B cell (primary cell): ENCODE data around the gene MXRA8. TPM values are rescaled to one million over a fixed set of nuclear protein-coding genes. Genes with fewer than 3 reads are reported as not detected.
"Not testable (repeated sequence)": the region's sequence is repeated elsewhere in the genome, so short reads cannot be mapped to it uniquely, and the experiment has no call there.

Experiments used
- ATAC-seq: fragments of 200-7000 bp; cut with Tn5 transposase; one replicate; pipeline ENCODE4 v1.10.0; 2021; ENCODE audit warnings: low read depth, mild to moderate bottlenecking, moderate number of reproducible peaks, moderate library complexity
- CTCF ChIA-PET: fragments of 350-600 bp; sonication (Branson Sonifier 250); formaldehyde crosslinking; loops from one replicate; lab custom pipeline; 2021; ENCODE audit warnings: antibody characterized with exemption, inconsistent platforms; lab: Charles Lee
- POLR2A ChIA-PET: fragments of 350-600 bp; sonication (Branson Sonifier 250); formaldehyde crosslinking; loops from one replicate; lab custom pipeline; 2021; ENCODE audit warnings: antibody characterized with exemption; lab: Charles Lee
- DNase-seq: peaks from one replicate; pipeline ENCODE4 v3.0.0; 2013
- H2AFZ ChIP-seq: 2 replicates; pipeline ENCODE4 v1.6.1; 2012; ENCODE audit warnings: mild to moderate bottlenecking, low read depth, low read length; ENCODE audit not compliant: insufficient read depth, poor library complexity, severe bottlenecking
- H3K27ac ChIP-seq, 2 donors: 1 replicate in 1 of 2; 2 replicates in 1 of 2; pipeline ENCODE4 v1.5.1; 2012 to 2013; ENCODE audit warnings: low read length in 2 of 2, mild to moderate bottlenecking in 2 of 2, moderate library complexity in 1 of 2
- H3K27me3 ChIP-seq, 4 experiments: fragments of 200-600 bp in 1 of 4; sonication (generic) in 1 of 4; replicated peaks in 1 of 4; 1 replicate in 2 of 4; 2 replicates in 2 of 4; pipeline versions ENCODE4 v1.6.1 to v1.7.0; 2013 to 2016; ENCODE audit warnings: low read length in 3 of 4, mild to moderate bottlenecking in 2 of 4, mixed read lengths in 1 of 4, moderate library complexity in 1 of 4; ENCODE audit not compliant: insufficient read depth in 4 of 4, control insufficient read depth in 3 of 4; ENCODE audit errors: control extremely low read depth in 1 of 4
- H3K36me3 ChIP-seq, 2 experiments: replicated peaks in 1 of 2; 1 replicate in 1 of 2; 2 replicates in 1 of 2; pipeline versions ENCODE4 v1.6.1 to v1.7.1; 2013; ENCODE audit warnings: low read length in 1 of 2; ENCODE audit not compliant: insufficient read depth in 2 of 2, control insufficient read depth in 1 of 2; ENCODE audit errors: control extremely low read depth in 1 of 2, extremely low read depth in 1 of 2
- H3K4me1 ChIP-seq, 2 donors: fragments of 200-600 bp in 1 of 2; sonication (generic) in 1 of 2; 1 replicate in 1 of 2; 2 replicates in 1 of 2; pipeline versions ENCODE4 v1.5.1 to v1.6.1; 2013 to 2017; ENCODE audit warnings: low read length in 2 of 2; ENCODE audit not compliant: control insufficient read depth in 2 of 2, insufficient read depth in 2 of 2
- H3K4me2 ChIP-seq: replicated peaks from 2 replicates; pipeline ENCODE3; 2012; ENCODE audit warnings: mild to moderate bottlenecking, low read depth, low read length; ENCODE audit not compliant: poor library complexity, severe bottlenecking
- H3K4me3 ChIP-seq, 5 experiments: fragments of 200-600 bp in 1 of 5; sonication (generic) in 1 of 5; 1 replicate in 3 of 5; 2 replicates in 2 of 5; pipeline versions ENCODE4 v1.5.1 to v1.7.0; 2011 to 2016; ENCODE audit warnings: low read length in 4 of 5, mild to moderate bottlenecking in 4 of 5, low read depth in 2 of 5, control low read depth in 1 of 5, moderate library complexity in 1 of 5; ENCODE audit not compliant: insufficient read depth in 1 of 5; ENCODE audit errors: control extremely low read depth in 1 of 5, extremely low read depth in 1 of 5
- H3K79me2 ChIP-seq: fragments of 200-600 bp; sonication (generic); one replicate; pipeline ENCODE4 v1.6.0; 2016; ENCODE audit warnings: low read length; ENCODE audit not compliant: control insufficient read depth, insufficient read depth
- H3K9ac ChIP-seq: fragments of 200-600 bp; sonication (generic); 2 replicates; pipeline ENCODE4 v1.6.1; 2017; ENCODE audit warnings: mild to moderate bottlenecking, low read length, moderate library complexity
- H3K9me3 ChIP-seq, 3 donors: one replicate each; pipeline versions ENCODE4 v1.6.1 to v1.7.1; 2013; ENCODE audit warnings: low read length in 2 of 3; ENCODE audit not compliant: control insufficient read depth in 2 of 3, insufficient read depth in 1 of 3; ENCODE audit errors: control extremely low read depth in 1 of 3
- H4K20me1 ChIP-seq: 2 replicates; pipeline ENCODE4 v1.6.0; 2012; ENCODE audit warnings: mild to moderate bottlenecking, low read length; ENCODE audit not compliant: insufficient read depth, control insufficient read depth, poor library complexity, severe bottlenecking
- H3K27ac Mint-ChIP-seq: one replicate; pipeline ENCODE4 v1.8.0; 2021; ENCODE audit warnings: mixed read lengths
- H3K27me3 Mint-ChIP-seq: one replicate; pipeline ENCODE4 v1.8.0; 2021; ENCODE audit warnings: mixed read lengths
- H3K4me1 Mint-ChIP-seq: one replicate; pipeline ENCODE4 v1.8.0; 2021; ENCODE audit warnings: mixed read lengths
- H3K4me3 Mint-ChIP-seq: one replicate; pipeline ENCODE4 v1.8.0; 2021; ENCODE audit warnings: mixed read lengths
- H3K9me3 Mint-ChIP-seq: one replicate; pipeline ENCODE4 v1.8.0; 2022; ENCODE audit warnings: mixed read lengths; ENCODE audit not compliant: insufficient read depth
- CTCF ChIP-seq: fragments of 200-600 bp; IDR thresholded peaks from one replicate; pipeline ENCODE4 v1.8.0; 2022; ENCODE audit warnings: antibody characterized with exemption, mild to moderate bottlenecking
- EZH2 ChIP-seq: IDR thresholded peaks from 2 replicates; pipeline ENCODE4 v1.6.1; 2012; ENCODE audit warnings: borderline replicate concordance, low read depth, mild to moderate bottlenecking, moderate library complexity, low read length; ENCODE audit not compliant: insufficient read depth, poor library complexity, severe bottlenecking
- WGBS: methylation state at CpG from one replicate; pipeline ENCODE4 v1.1.5; 2013; ENCODE audit warnings: missing lambda C conversion rate; ENCODE audit not compliant: insufficient coverage; 5-methylcytosine and 5-hydroxymethylcytosine counted together
- intact Hi-C: fragments of 100-400 bp; cut with micrococcal nuclease; formaldehyde crosslinking; loops from one replicate; pipeline ENCODE4 v1.10.0; 2022
- polyA plus RNA-seq: library from polyadenylated mRNA; depleted of rRNA; stranded (reverse); fragments of >200 nt; gene quantifications from 2 replicates; pipeline ENCODE4 v1.2.3, GENCODE V29; 2012
- total RNA-seq, 2 donors: library from RNA; stranded (reverse); fragments of 120-200 nt in 1 of 2; gene quantifications; 1 replicate in 1 of 2; 2 replicates in 1 of 2; pipeline versions ENCODE4 v1.2.3 to v1.2.4, GENCODE V29; 2013 to 2022

The MXRA8 gene
- total and polyA plus RNA-seq, 2 donors (not counting 1 experiment from before 2014, with no cell fraction given) = 0.10 TPM; not detected in 1

- peaks cover 21% of the 10 kb centered on the region for H4K20me1 ChIP-seq
- no peak overlapping the region for H3K27ac ChIP-seq
- TF ChIP-seq EZH2 (no peak), CTCF (no peak)
- peaks cover 15% of the 10 kb centered on the region for H3K79me2 ChIP-seq
- WGBS = 11% methylated on average over 11 of the region's 12 CpGs
- H3K4me3 ChIP-seq = no peak overlapping the region
- ChIA-PET POLR2A (no interaction called here), CTCF (interaction anchor here (0.6 to 3.2 kb wide), 14 partner anchors 10 to 388 kb away, joined by 3 to 16 read pairs (median 4); partner anchors contain the start of gene CCNL2)
- H3K27me3 ChIP-seq = no peaks in the 10 kb centered on the region
- peaks cover 0 to 10% (median 0%) of the 10 kb centered on the region in 3 donors for H3K9me3 ChIP-seq
- no peak overlapping the region for H2AFZ ChIP-seq
- DNase-seq (peak; percentile 52), ATAC-seq (no peak)
- no peak overlapping the region for H3K9ac ChIP-seq
- H3K27me3 Mint-ChIP-seq = no peaks in the 10 kb centered on the region
- H3K4me2 ChIP-seq = peak overlapping the region; percentile 58
- no peak overlapping the region for H3K27ac Mint-ChIP-seq
- no peak overlapping the region for H3K4me3 Mint-ChIP-seq
- no peaks in the 10 kb centered on the region for H3K9me3 Mint-ChIP-seq
- intact Hi-C loops = no loop called here
- peaks cover 11% of the 10 kb centered on the region for H3K4me1 Mint-ChIP-seq
- H3K4me1 ChIP-seq = peaks cover 19 to 37% of the 10 kb centered on the region in 2 donors
- H3K36me3 ChIP-seq = peaks cover 0 to 10% of the 10 kb centered on the region in 2 experiments
Observed at GRCh38 chr1:1371364-1371745, 13.0 kb upstream of the MXRA8 start.

DNA sequence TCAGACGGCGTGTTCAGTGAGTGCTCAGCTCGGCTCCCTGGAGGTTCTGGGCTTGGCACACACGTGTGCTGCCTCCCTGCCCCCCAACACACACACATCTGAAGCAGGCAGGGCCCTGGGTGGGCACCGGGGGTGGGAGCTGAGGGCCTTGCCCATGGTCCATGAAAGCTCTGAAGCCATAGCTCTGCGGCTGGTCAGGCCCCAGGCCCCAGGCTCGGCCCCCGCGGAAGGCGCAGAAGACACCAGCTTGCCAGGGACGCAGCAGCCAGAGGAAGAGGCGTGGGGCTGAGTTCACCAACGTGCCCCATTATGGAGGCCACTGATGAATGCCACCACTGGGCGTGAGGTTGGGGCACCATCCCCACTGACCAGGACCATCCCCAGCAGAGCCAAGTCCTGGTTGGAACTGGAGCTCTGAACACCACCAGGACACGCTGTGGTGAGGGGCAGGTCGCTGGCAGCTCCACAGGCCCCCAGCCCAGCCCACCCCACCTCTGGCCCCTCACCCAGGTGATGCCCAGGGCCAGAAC is 12.5 kb upstream of the MXRA8 start:
- Mint-ChIP-seq H3K27me3 (no peaks in the 10 kb centered on the region), H3K4me3 (no peak overlapping the region), H3K4me1 (peaks cover 11% of the 10 kb centered on the region), H3K9me3 (no peaks in the 10 kb centered on the region), H3K27ac (no peak overlapping the region)
- Histone ChIP-seq H3K4me2 (no peak overlapping the region), H3K79me2 (peaks cover 15% of the 10 kb centered on the region), H4K20me1 (peaks cover 21% of the 10 kb centered on the region), H3K36me3 (peaks cover 0 to 10% of the 10 kb centered on the region in 2 experiments), H2AFZ (no peak overlapping the region), H3K9me3 (peaks cover 0 to 15% (median 0%) of the 10 kb centered on the region in 3 donors), H3K4me3 (no peak overlapping the region), H3K27me3 (no peaks in the 10 kb centered on the region), H3K27ac (no peak overlapping the region), H3K9ac (no peak overlapping the region), H3K4me1 (peaks cover 15 to 33% of the 10 kb centered on the region in 2 donors)
- intact Hi-C loops = no loop called here
- ATAC-seq (no peak), DNase-seq (no peak)
- ChIA-PET CTCF (interaction anchor here (0.9 to 3.2 kb wide), 8 partner anchors 11 to 388 kb away, joined by 3 to 16 read pairs (median 8); partner anchors contain the start of gene CCNL2), POLR2A (no interaction called here)
- TF ChIP-seq EZH2 = no peak
- no peak for TF ChIP-seq CTCF
- WGBS = 75% methylated on average over 16 of the region's 16 CpGs

GRCh38 chr1:1370094-1370493 is 11.7 kb upstream of the MXRA8 start:
- Histone ChIP-seq H3K79me2 (peaks cover 15% of the 10 kb centered on the region), H3K4me1 (peaks cover 15 to 30% of the 10 kb centered on the region in 2 donors), H3K36me3 (peaks cover 0 to 10% of the 10 kb centered on the region in 2 experiments), H3K9me3 (peaks cover 0 to 17% (median 0%) of the 10 kb centered on the region in 3 donors), H4K20me1 (peaks cover 21% of the 10 kb centered on the region)
- H3K27ac Mint-ChIP-seq, H3K4me3 Mint-ChIP-seq, H3K27me3 Mint-ChIP-seq, H2AFZ ChIP-seq, H3K4me2 ChIP-seq, H3K4me1 Mint-ChIP-seq, H3K27me3 ChIP-seq, intact Hi-C loops, H3K9me3 Mint-ChIP-seq, H3K4me3 ChIP-seq, H3K9ac ChIP-seq, H3K27ac ChIP-seq, ATAC-seq, DNase-seq: not testable (repeated sequence)
- ChIA-PET POLR2A (interaction anchor here (0.7 kb wide), 1 partner anchor 542 kb away, joined by 7 read pairs; no protein-coding TSS in a partner anchor), CTCF (interaction anchor here (1.9 to 3.0 kb wide), 2 partner anchors 18 to 29 kb away, joined by 8 to 12 read pairs; partner anchors contain the start of gene CCNL2)
- WGBS = 71% methylated on average over 5 of the region's 14 CpGs
